CD4-positive, alpha-beta T cell treated with Interleukin-4 for 1 hour (primary cell): ENCODE measurements around the gene AK5.

Experiments
- DNase-seq, 2 donors: peaks; one replicate each; pipeline ENCODE4 v3.0.0-alpha.2; 2020 to 2022

The AK5 gene

GRCh38 chr1:77355010-77355409 is 73.2 kb downstream of the AK5 start:
- no peak for DNase-seq

GRCh38 chr1:77356136-77356535 is 74.3 kb downstream of the AK5 start:
- no peak for DNase-seq

GRCh38 chr1:77360256-77360655 is 78.4 kb downstream of the AK5 start:
- DNase-seq: no peak

GRCh38 chr1:77361621-77362020 is 79.8 kb downstream of the AK5 start:
- DNase-seq: no peak

GRCh38 chr1:77370161-77370560 is 88.3 kb downstream of the AK5 start:
- no peak for DNase-seq

GRCh38 chr1:77370583-77371306 is 88.9 kb downstream of the AK5 start:
- DNase-seq: no peak

GRCh38 chr1:77371396-77371795 is 89.6 kb downstream of the AK5 start:
- no peak for DNase-seq

GRCh38 chr1:77373702-77374101 is 91.9 kb downstream of the AK5 start:
- no peak for DNase-seq

- DNase-seq: no peak
Measured at GRCh38 chr1:77375541-77375940, 93.7 kb downstream of the AK5 start.

- no peak for DNase-seq
Measured at GRCh38 chr1:77375990-77376389, 94.2 kb downstream of the AK5 start.

- DNase-seq: no peak
Measured at GRCh38 chr1:77378723-77379535, 97.1 kb downstream of the AK5 start.

GRCh38 chr1:77382366-77382765 is 100.5 kb downstream of the AK5 start:
- no peak for DNase-seq

GRCh38 chr1:77383236-77383635 is 101.4 kb downstream of the AK5 start:
- DNase-seq: no peak

- DNase-seq: no peak
Measured at GRCh38 chr1:77385551-77385950, 103.7 kb downstream of the AK5 start.

- no peak for DNase-seq
Measured at GRCh38 chr1:77386276-77386675, 104.5 kb downstream of the AK5 start.

- no peak for DNase-seq
Measured at GRCh38 chr1:77387553-77387952, 105.7 kb downstream of the AK5 start.

GRCh38 chr1:77388661-77389060 is 106.8 kb downstream of the AK5 start:
- DNase-seq: no peak

GRCh38 chr1:77392486-77392885 is 110.7 kb downstream of the AK5 start:
- no peak for DNase-seq

- DNase-seq: no peak
Measured at GRCh38 chr1:77394166-77394565, 112.3 kb downstream of the AK5 start.

- DNase-seq: no peak
Measured at GRCh38 chr1:77395051-77395450, 113.2 kb downstream of the AK5 start.

GRCh38 chr1:77398152-77398551 is 116.3 kb downstream of the AK5 start:
- DNase-seq: no peak

- no peak for DNase-seq
Measured at GRCh38 chr1:77399250-77400086, 117.6 kb downstream of the AK5 start.

GRCh38 chr1:77400781-77401180 is 119.0 kb downstream of the AK5 start:
- no peak for DNase-seq

- DNase-seq: no peak
Measured at GRCh38 chr1:77401384-77401783, 119.6 kb downstream of the AK5 start.
